Measurements from ENCODE around the gene UPF1.
"Not testable (repeated sequence)": the region's sequence is repeated elsewhere in the genome, so short reads cannot be mapped to it uniquely, and the experiment has no call there.

The UPF1 gene

DNA sequence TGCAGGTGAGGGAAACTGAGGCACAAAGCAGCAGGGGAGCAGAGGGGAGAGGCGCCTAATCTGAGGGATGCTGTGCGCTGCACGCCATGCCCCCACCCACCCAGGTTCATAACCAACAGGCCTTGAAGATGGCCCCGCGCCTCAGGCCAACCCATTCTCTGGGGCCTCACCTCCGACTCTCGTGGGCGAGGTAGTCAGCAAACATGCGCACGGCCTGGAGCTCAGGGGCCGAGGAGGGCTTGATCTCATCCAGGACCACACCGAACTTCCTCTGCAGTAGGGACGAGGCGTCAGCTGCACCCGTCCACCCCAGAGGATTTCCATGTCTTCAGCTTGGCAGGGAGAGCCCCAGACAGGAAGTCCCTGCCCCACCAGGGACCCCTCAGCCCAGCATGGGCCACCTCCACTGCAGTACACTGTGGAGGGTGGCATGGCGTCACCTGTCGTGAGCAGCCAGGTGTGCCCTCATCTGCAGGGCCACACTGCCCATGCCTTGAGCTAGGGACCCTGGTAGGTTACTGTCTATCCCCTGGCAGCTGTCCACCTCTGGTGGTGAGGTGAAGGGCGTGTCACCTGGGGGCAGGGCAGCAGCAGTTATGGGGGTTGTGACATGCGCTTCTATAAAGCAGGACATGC is 79.2 kb downstream of the UPF1 start:
- Histone ChIP-seq H3K9ac (ENCODE audit: low read depth, low read length) (no peak overlapping the region), H3K4me3 (ENCODE audit: low read depth, low read length) (no peak overlapping the region), H3K27me3 (ENCODE audit: control insufficient read depth, insufficient read depth, low read length) (no peaks in the 10 kb centered on the region), H3K9me3 (ENCODE audit: control insufficient read depth, insufficient read depth, low read length) (no peaks in the 10 kb centered on the region), H3K36me3 (ENCODE audit: control insufficient read depth, insufficient read depth, low read length) (peaks cover 41% of the 10 kb centered on the region), H3K4me1 (ENCODE audit: control insufficient read depth, insufficient read depth, low read length) (no peaks in the 10 kb centered on the region)

DNA sequence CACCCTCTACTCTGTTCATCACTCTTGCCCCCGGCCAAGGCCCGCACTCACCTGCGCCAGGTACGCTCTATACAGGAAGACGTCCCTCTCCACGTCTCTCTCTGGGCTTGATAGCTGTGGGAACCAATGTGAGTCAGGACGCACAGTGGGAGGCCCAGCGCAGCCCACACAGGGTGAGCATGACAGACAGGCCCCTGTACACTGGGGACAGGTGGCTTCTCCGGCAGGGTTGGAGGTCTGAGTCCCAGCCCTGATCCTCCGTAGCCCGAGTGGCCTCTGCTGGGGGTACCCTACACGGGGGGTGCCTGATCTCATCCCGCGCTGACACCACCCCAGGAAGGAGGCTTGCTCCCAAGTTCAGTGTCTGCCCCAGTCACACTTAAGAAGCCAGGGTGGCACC is 81.2 kb downstream of the UPF1 start:
- Histone ChIP-seq H3K4me1 (ENCODE audit: control insufficient read depth, insufficient read depth, low read length) (no peaks in the 10 kb centered on the region), H3K36me3 (ENCODE audit: control insufficient read depth, insufficient read depth, low read length) (peaks cover 24% of the 10 kb centered on the region), H3K9me3 (ENCODE audit: control insufficient read depth, insufficient read depth, low read length) (no peaks in the 10 kb centered on the region), H3K4me3 (ENCODE audit: low read depth, low read length) (no peak overlapping the region), H3K9ac (ENCODE audit: low read depth, low read length) (no peak overlapping the region), H3K27me3 (ENCODE audit: control insufficient read depth, insufficient read depth, low read length) (no peaks in the 10 kb centered on the region)

- no peaks in the 10 kb centered on the region for H3K27me3 ChIP-seq (ENCODE audit: control insufficient read depth, insufficient read depth, low read length)
- no peak overlapping the region for H3K9ac ChIP-seq (ENCODE audit: low read depth, low read length)
- H3K36me3 ChIP-seq (ENCODE audit: control insufficient read depth, insufficient read depth, low read length): peaks cover 24% of the 10 kb centered on the region
- H3K4me3 ChIP-seq (ENCODE audit: low read depth, low read length): no peak overlapping the region
- no peaks in the 10 kb centered on the region for H3K9me3 ChIP-seq (ENCODE audit: control insufficient read depth, insufficient read depth, low read length)
- no peaks in the 10 kb centered on the region for H3K4me1 ChIP-seq (ENCODE audit: control insufficient read depth, insufficient read depth, low read length)
Observed at GRCh38 chr19:18913466-18913865, 81.7 kb downstream of the UPF1 start.

DNA sequence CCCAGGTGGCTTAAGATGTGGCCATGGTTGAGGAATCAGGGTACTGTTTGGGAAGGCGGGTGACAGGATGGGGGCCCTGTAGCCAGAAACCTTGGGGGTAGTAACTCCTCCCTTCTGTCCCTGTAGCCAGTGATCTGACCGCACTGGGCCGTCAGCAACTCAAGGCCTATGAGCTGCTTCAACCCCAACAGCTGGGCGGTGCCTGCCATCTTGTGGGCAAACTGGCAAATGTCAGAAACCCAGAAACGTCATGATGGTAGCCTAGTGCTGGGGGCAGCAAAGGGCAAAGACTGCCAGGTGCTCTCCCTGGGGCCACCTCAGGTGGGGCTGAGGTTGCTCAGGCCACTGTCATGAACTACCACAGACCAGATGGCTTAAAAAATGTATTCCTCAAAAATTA is 83.9 kb downstream of the UPF1 start:
- no peaks in the 10 kb centered on the region for H3K9me3 ChIP-seq (ENCODE audit: control insufficient read depth, insufficient read depth, low read length)
- no peak overlapping the region for H3K4me3 ChIP-seq (ENCODE audit: low read depth, low read length)
- no peaks in the 10 kb centered on the region for H3K27me3 ChIP-seq (ENCODE audit: control insufficient read depth, insufficient read depth, low read length)
- no peak overlapping the region for H3K9ac ChIP-seq (ENCODE audit: low read depth, low read length)
- H3K4me1 ChIP-seq (ENCODE audit: control insufficient read depth, insufficient read depth, low read length): peaks cover 3% of the 10 kb centered on the region
- peaks cover 14% of the 10 kb centered on the region for H3K36me3 ChIP-seq (ENCODE audit: control insufficient read depth, insufficient read depth, low read length)

GRCh38 chr19:18917593-18917992 is 85.8 kb downstream of the UPF1 start:
- peaks cover 19% of the 10 kb centered on the region for H3K36me3 ChIP-seq (ENCODE audit: control insufficient read depth, insufficient read depth, low read length)
- H3K4me3 ChIP-seq (ENCODE audit: low read depth, low read length); H3K9ac ChIP-seq (ENCODE audit: low read depth, low read length); H3K27me3 ChIP-seq (ENCODE audit: control insufficient read depth, insufficient read depth, low read length); H3K4me1 ChIP-seq (ENCODE audit: control insufficient read depth, insufficient read depth, low read length); H3K9me3 ChIP-seq (ENCODE audit: control insufficient read depth, insufficient read depth, low read length): not testable (repeated sequence)
